Ectodermal cell (in vitro differentiated cells): Measurements from ENCODE around the gene PTPRN2.
"Not testable (repeated sequence)": the region's sequence is repeated elsewhere in the genome, so short reads cannot be mapped to it uniquely, and the experiment has no call there.

ENCODE experiments used
- H3K27ac ChIP-seq: 2 replicates; pipeline ENCODE4 v1.7.0; 2013; ENCODE audit warnings: mild to moderate bottlenecking, low read depth, low read length; ENCODE audit not compliant: insufficient read depth, poor library complexity, severe bottlenecking
- H3K27me3 ChIP-seq: 2 replicates; pipeline ENCODE4 v1.7.0; 2013; ENCODE audit warnings: mild to moderate bottlenecking, low read length; ENCODE audit not compliant: insufficient read depth, control insufficient read depth, poor library complexity, severe bottlenecking
- H3K36me3 ChIP-seq: one replicate; pipeline ENCODE4 v1.7.0; 2013; ENCODE audit warnings: low read length; ENCODE audit not compliant: control insufficient read depth, insufficient read depth
- H3K4me1 ChIP-seq: one replicate; pipeline ENCODE4 v1.7.0; 2013; ENCODE audit warnings: low read length; ENCODE audit not compliant: control insufficient read depth, insufficient read depth
- H3K4me3 ChIP-seq: 2 replicates; pipeline ENCODE4 v1.7.0; 2013; ENCODE audit warnings: low read depth, low read length, control low read depth; ENCODE audit not compliant: insufficient read depth
- H3K9me3 ChIP-seq: 2 replicates; pipeline ENCODE4 v1.7.0; 2013; ENCODE audit warnings: mild to moderate bottlenecking, low read length, moderate library complexity; ENCODE audit not compliant: control insufficient read depth
- WGBS, 2 experiments: methylation state at CpG; one replicate each; pipeline ENCODE4 v1.1.7; 2013; ENCODE audit warnings: missing lambda C conversion rate in 2 of 2; 5-methylcytosine and 5-hydroxymethylcytosine counted together

Gene PTPRN2

DNA sequence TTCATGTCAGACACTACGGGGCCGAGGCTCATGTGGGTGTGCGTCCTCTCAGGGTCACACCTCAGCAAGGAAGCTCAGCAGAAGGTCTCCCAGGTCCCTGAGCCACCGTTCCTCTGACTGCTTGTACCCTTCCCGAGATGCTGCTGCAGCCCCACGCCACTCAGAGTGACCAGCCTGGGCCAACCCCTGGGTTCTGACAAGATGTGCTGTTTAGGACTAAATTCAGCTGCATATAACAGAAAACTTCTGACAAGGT, 738.4 kb downstream of the PTPRN2 start:
- Histone ChIP-seq H3K4me3 (no peak overlapping the region), H3K27ac (no peak overlapping the region), H3K9me3 (peaks cover 12% of the 10 kb centered on the region)

DNA sequence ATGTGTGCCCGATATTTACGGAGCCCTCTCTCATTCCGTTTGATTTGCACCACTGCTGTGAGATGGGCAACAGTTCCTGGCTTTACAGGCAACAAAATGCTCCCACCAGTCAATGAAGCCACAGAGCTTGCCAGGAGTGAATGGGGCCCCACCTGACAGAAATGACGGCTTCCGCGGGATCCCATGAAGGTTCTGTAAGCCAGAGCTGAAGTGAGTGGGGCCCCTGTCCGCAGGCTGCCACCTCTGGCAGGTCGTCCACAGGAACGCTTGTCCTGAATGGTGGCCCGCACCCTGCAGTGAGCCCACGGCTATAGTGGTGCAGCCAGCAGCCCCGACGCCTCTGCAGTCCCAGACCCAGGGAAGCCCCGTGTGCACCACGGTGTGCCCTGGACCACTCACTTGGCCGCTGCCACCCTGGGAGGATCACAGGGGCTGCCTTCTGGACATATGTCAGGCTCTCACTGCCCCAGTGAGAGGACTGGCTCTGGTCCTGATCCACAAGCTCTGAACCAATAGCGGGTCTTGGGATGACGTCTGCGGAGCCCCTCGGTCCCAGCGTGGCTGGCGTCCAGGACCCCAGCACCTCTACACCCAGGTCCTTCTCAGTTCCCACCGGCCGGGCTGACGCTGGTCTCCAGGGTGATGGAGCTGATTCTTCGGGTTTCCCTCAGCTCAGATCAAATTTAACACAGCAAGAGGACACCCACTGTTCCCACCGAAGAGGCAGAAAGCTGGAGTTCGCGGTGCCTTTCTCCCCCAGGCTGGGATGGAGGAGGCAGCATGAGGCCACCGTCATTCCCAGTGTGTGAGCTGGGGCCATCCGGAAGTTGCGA, 738.9 kb downstream of the PTPRN2 start:
- peaks cover 12% of the 10 kb centered on the region for H3K9me3 ChIP-seq

More for the DNA sequence above, 738.4 kb downstream of the PTPRN2 start:
- Histone ChIP-seq H3K27me3 (no peaks in the 10 kb centered on the region), H3K36me3 (no peaks in the 10 kb centered on the region), H3K4me1 (no peaks in the 10 kb centered on the region)
- whole genome bisulfite sequencing, 2 experiments: 78 to 79% methylated on average over 6 of the region's 6 CpGs

GRCh38 chr7:157847756-157848487, 739.7 kb downstream of the PTPRN2 start:
- H3K27ac ChIP-seq, H3K36me3 ChIP-seq, H3K27me3 ChIP-seq, H3K4me3 ChIP-seq, H3K4me1 ChIP-seq: not testable (repeated sequence)
- H3K9me3 ChIP-seq: peaks cover 12% of the 10 kb centered on the region
- 73 to 76% methylated on average over 14 of the region's 14 CpGs for WGBS, 2 experiments

More for the DNA sequence above, 738.9 kb downstream of the PTPRN2 start:
- Histone ChIP-seq H3K27ac (no peak overlapping the region), H3K27me3 (no peaks in the 10 kb centered on the region), H3K4me1 (no peaks in the 10 kb centered on the region), H3K36me3 (no peaks in the 10 kb centered on the region), H3K4me3 (no peak overlapping the region)
- WGBS, 2 experiments: 83 to 84% methylated on average over 32 of the region's 32 CpGs

DNA sequence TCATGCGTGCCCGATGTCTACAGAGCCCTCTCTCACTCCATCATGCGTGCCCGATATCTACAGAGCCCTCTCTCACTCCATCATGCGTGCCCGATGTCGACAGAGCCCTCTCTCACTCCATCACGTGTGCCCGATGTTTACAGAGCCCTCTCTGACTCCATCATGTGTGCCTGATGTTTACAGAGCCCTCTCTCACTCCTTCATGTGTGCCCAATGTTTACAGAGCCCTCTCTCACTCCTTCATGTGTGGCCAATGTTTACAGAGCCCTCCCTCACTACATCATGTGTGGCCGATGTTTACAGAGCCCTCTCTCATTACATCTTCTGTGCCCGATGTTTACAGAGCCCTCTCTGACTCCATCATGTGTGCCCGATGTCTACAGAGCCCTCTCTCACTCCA, 740.9 kb downstream of the PTPRN2 start:
- not testable (repeated sequence) for H3K4me1 ChIP-seq, H3K27me3 ChIP-seq, H3K36me3 ChIP-seq, H3K4me3 ChIP-seq, H3K27ac ChIP-seq
- WGBS, 2 experiments: 80% methylated on average over 8 to 9 of the region's 12 CpGs
- peaks cover 12% of the 10 kb centered on the region for H3K9me3 ChIP-seq

DNA sequence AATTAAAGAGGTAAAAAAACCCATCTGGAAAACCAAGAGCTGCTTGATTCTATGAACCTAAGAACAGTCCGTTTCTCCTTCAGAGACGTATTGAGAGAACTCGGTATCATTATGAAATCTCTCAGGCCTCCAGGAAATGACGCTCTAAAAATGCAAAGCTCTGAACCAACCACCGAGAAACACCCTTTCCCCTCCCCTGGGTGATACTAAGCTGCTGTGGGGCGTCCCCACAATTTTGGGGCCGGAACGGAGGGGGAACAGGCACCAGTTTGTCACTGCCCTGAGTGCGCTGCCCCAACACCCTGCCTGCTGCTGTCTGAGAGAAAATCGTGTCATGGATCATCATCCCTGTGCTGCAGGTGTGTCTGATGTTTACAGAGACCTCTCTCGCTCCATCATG, 741.4 kb downstream of the PTPRN2 start:
- H3K27ac ChIP-seq: no peak overlapping the region
- 81 to 83% methylated on average over 11 of the region's 11 CpGs for WGBS, 2 experiments
- peaks cover 12% of the 10 kb centered on the region for H3K9me3 ChIP-seq
- H3K27me3 ChIP-seq: no peaks in the 10 kb centered on the region
- no peak overlapping the region for H3K4me3 ChIP-seq
- H3K4me1 ChIP-seq: no peaks in the 10 kb centered on the region
- no peaks in the 10 kb centered on the region for H3K36me3 ChIP-seq

- Histone ChIP-seq H3K4me1 (no peaks in the 10 kb centered on the region), H3K9me3 (peaks cover 10% of the 10 kb centered on the region)
- WGBS, 2 experiments: 89 to 90% methylated on average over 21 of the region's 21 CpGs
Observed at GRCh38 chr7:157845203-157845835, 742.3 kb downstream of the PTPRN2 start.

GRCh38 chr7:157844611-157845010, 743.0 kb downstream of the PTPRN2 start:
- H3K9me3 ChIP-seq: peaks cover 9% of the 10 kb centered on the region
- no peaks in the 10 kb centered on the region for H3K36me3 ChIP-seq
- no peaks in the 10 kb centered on the region for H3K27me3 ChIP-seq
- H3K4me3 ChIP-seq: no peak overlapping the region
- 85 to 87% methylated on average over 17 of the region's 17 CpGs for WGBS, 2 experiments
- no peak overlapping the region for H3K27ac ChIP-seq
- H3K4me1 ChIP-seq: no peaks in the 10 kb centered on the region

More at GRCh38 chr7:157845203-157845835, 742.3 kb downstream of the PTPRN2 start:
- no peaks in the 10 kb centered on the region for H3K36me3 ChIP-seq
- H3K27me3 ChIP-seq: no peaks in the 10 kb centered on the region
- no peak overlapping the region for H3K4me3 ChIP-seq
- no peak overlapping the region for H3K27ac ChIP-seq

- Histone ChIP-seq H3K4me1 (no peaks in the 10 kb centered on the region), H3K9me3 (peaks cover 11% of the 10 kb centered on the region), H3K4me3 (no peak overlapping the region), H3K27me3 (no peaks in the 10 kb centered on the region), H3K36me3 (no peaks in the 10 kb centered on the region), H3K27ac (no peak overlapping the region)
- 72 to 80% methylated on average over 9 of the region's 9 CpGs for WGBS, 2 experiments
Observed at GRCh38 chr7:157844141-157844540, 743.5 kb downstream of the PTPRN2 start.

GRCh38 chr7:157843336-157844140, 744.1 kb downstream of the PTPRN2 start:
- Histone ChIP-seq H3K27me3 (no peaks in the 10 kb centered on the region), H3K9me3 (peaks cover 10% of the 10 kb centered on the region), H3K4me1 (no peaks in the 10 kb centered on the region), H3K27ac (no peak overlapping the region), H3K36me3 (no peaks in the 10 kb centered on the region), H3K4me3 (no peak overlapping the region)
- WGBS, 2 experiments: 79 to 81% methylated on average over 29 of the region's 29 CpGs
